DOHH2 (cell line): Measurements from ENCODE around the gene BMP8A.
"Not testable (repeated sequence)": the region's sequence is repeated elsewhere in the genome, so short reads cannot be mapped to it uniquely, and the experiment has no call there.

Experiments used
- H3F3A ChIP-seq: fragments of 200-600 bp; sonication (generic), shearing (Covaris generic); 2 replicates; pipeline ENCODE4 v1.6.0; 2016; ENCODE audit warnings: antibody characterized with exemption, mild to moderate bottlenecking; ENCODE audit not compliant: control insufficient read depth, insufficient read depth
- H3K27ac ChIP-seq: fragments of 200-600 bp; sonication (generic); 2 replicates; pipeline ENCODE4 v1.5.1; 2014; ENCODE audit warnings: low read depth, mild to moderate bottlenecking, low read length, moderate library complexity
- H3K27me3 ChIP-seq: fragments of 200-600 bp; sonication (generic); 2 replicates; pipeline ENCODE4 v1.6.1; 2014; ENCODE audit warnings: mild to moderate bottlenecking, low read length, mixed read lengths; ENCODE audit not compliant: control insufficient read depth
- H3K36me3 ChIP-seq: fragments of 200-600 bp; sonication (generic); 2 replicates; pipeline ENCODE4 v1.6.1; 2014; ENCODE audit warnings: mild to moderate bottlenecking, low read length, moderate library complexity, mixed read lengths; ENCODE audit not compliant: control insufficient read depth
- H3K4me1 ChIP-seq: fragments of 200-600 bp; sonication (generic); 2 replicates; pipeline ENCODE4 v1.6.1; 2014; ENCODE audit warnings: mild to moderate bottlenecking, low read length, mixed read lengths; ENCODE audit not compliant: control insufficient read depth
- H3K4me2 ChIP-seq: fragments of 200-600 bp; sonication (generic); 2 replicates; pipeline ENCODE4 v1.6.0; 2014; ENCODE audit warnings: mild to moderate bottlenecking, low read length, moderate library complexity
- H3K4me3 ChIP-seq: fragments of 200-600 bp; sonication (generic); 2 replicates; pipeline ENCODE4 v1.5.1; 2014; ENCODE audit warnings: mild to moderate bottlenecking, low read length, mixed read lengths
- H3K79me2 ChIP-seq: fragments of 200-600 bp; sonication (generic); 2 replicates; pipeline ENCODE4 v1.6.1; 2014; ENCODE audit warnings: mild to moderate bottlenecking, low read length, mixed read lengths; ENCODE audit not compliant: control insufficient read depth
- H3K9me2 ChIP-seq: fragments of 200-600 bp; sonication (generic); replicated peaks from 2 replicates; pipeline ENCODE4 v1.6.1; 2014; ENCODE audit warnings: mild to moderate bottlenecking, low read length, mixed read lengths; ENCODE audit not compliant: control insufficient read depth
- H3K9me3 ChIP-seq: fragments of 200-600 bp; sonication (generic); 2 replicates; pipeline ENCODE4 v1.6.1; 2014; ENCODE audit warnings: antibody characterized with exemption, low read length, mixed read lengths; ENCODE audit not compliant: control insufficient read depth, insufficient read depth
- H4K20me1 ChIP-seq: fragments of 200-600 bp; sonication (generic); 2 replicates; pipeline ENCODE4 v1.6.0; 2014; ENCODE audit warnings: low read depth, mild to moderate bottlenecking, antibody characterized with exemption, low read length, moderate library complexity; ENCODE audit not compliant: control insufficient read depth, insufficient read depth

BMP8A gene

DNA sequence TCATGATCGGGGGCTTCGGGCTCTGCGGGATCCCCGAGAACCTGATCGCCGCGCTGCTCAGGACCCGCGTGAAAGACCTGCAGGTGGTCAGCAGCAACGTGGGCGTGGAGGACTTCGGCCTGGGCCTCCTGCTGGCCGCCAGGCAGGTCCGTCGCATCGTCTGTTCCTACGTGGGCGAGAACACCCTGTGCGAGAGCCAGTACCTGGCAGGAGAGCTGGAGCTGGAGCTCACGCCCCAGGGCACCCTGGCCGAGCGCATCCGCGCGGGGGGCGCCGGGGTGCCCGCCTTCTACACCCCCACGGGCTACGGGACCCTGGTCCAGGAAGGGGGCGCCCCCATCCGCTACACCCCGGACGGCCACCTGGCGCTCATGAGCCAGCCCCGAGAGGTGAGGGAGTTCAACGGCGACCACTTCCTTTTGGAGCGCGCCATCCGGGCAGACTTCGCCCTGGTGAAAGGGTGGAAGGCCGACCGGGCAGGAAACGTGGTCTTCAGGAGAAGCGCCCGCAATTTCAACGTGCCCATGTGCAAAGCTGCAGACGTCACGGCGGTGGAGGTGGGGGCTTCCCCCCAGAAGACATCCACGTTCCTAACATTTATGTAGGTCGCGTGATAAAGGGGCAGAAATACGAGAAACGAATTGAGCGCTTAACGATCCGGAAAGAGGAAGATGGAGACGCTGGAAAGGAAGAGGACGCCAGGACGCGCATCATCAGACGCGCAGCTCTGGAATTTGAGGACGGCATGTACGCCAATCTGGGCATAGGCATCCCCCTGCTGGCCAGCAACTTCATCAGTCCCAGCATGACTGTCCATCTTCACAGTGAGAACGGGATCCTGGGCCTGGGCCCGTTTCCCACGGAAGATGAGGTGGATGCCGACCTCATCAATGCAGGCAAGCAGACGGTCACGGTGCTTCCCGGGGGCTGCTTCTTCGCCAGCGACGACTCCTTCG is 24.0 kb downstream of the BMP8A start:
- not testable (repeated sequence) for H3K4me3 ChIP-seq, H3K9me2 ChIP-seq, H3K4me2 ChIP-seq, H3F3A ChIP-seq, H3K4me1 ChIP-seq, H3K36me3 ChIP-seq, H4K20me1 ChIP-seq, H3K27ac ChIP-seq, H3K9me3 ChIP-seq, H3K27me3 ChIP-seq, H3K79me2 ChIP-seq

DNA sequence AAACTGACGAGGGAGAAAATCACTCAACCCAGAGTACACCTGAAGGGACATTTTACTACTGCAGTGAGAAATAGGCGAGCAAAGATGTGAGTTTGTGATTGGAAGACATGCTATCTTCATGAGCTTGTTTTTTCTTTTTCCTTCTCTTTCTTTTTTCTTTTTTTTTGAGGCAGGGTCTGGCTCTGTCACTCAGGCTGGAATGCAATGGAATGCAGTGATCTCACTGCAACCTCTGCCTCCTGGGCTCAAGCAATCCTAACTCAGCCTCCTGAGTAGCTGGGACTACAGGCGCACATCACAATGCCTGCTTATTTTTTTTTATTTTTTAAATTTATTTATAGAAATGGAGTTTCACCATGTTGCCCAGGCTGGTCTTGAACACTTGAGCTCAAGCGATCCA is 25.4 kb downstream of the BMP8A start:
- not testable (repeated sequence) for H3K27ac ChIP-seq, H3K4me1 ChIP-seq, H3K9me2 ChIP-seq, H3K4me3 ChIP-seq, H3F3A ChIP-seq, H4K20me1 ChIP-seq, H3K27me3 ChIP-seq, H3K9me3 ChIP-seq, H3K4me2 ChIP-seq, H3K36me3 ChIP-seq, H3K79me2 ChIP-seq

DNA sequence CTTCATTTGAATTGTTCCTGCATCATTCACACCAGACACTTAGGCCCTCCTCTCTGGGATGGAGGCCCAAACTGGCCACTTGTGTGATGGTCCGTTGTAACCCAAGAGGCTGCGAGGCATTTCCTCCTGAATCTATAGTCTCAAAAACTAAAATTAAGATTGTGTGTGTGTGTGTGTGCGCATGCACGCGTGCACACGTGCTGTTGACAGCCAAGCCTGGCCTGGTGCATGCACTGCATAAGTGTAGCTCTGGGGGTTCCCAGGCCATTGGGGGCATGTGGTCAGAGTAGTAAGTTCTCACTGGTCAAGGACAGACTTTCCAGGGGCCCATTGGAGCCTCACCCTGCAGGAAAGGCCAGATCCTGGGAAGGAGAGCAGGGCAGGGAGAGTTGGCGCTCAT is 26.5 kb downstream of the BMP8A start:
- H3K36me3 ChIP-seq, H4K20me1 ChIP-seq, H3K9me2 ChIP-seq, H3K27me3 ChIP-seq, H3K4me1 ChIP-seq, H3F3A ChIP-seq, H3K4me2 ChIP-seq, H3K79me2 ChIP-seq, H3K4me3 ChIP-seq, H3K27ac ChIP-seq, H3K9me3 ChIP-seq: not testable (repeated sequence)

DNA sequence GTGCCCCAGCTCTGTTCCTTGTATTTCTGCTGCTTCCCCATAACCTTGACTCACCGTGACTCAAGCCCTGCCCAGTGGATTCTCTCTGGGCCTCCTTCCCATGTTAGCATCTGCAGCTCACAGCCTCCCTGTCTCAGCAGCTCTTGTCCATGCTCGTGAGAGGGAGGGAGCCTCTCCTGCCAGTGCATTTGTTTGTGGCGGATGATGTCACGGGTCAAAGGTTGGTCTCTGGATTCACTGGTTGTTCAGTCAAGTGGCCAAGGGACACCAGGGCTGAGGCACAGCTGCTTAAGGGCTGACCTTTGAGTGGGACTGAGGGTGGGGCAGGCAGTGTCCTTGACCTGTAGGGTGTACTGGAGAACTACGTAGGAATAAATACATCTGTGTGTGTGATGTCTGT is 27.9 kb downstream of the BMP8A start:
- H3K4me1 ChIP-seq: not testable (repeated sequence)

DNA sequence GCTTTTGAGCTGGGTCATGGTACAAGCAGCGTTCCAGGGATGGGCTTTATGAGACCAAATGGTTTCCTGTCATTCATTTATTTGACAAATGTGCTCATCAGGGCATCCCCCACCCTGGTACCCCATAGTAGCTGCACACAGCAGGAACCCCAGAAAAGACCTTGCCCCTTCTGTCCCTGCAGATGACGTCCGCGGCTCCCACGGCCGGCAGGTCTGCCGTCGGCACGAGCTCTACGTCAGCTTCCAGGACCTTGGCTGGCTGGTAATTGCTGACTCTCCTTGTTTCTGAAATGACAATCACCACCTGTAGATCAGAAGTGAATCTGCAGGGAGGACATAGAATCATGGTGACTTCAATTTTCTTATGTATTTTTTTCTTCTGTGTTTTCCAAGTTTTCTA is 30.8 kb downstream of the BMP8A start:
- H3K4me1 ChIP-seq: peaks cover 25% of the 10 kb centered on the region
- H3K27ac ChIP-seq: not testable (repeated sequence)

More for the DNA sequence above, 27.9 kb downstream of the BMP8A start:
- not testable (repeated sequence) for H3K36me3 ChIP-seq, H3K4me3 ChIP-seq, H3K4me2 ChIP-seq, H4K20me1 ChIP-seq, H3K9me3 ChIP-seq, H3F3A ChIP-seq, H3K79me2 ChIP-seq, H3K9me2 ChIP-seq, H3K27ac ChIP-seq, H3K27me3 ChIP-seq

More for the DNA sequence above, 30.8 kb downstream of the BMP8A start:
- not testable (repeated sequence) for H3K9me3 ChIP-seq, H4K20me1 ChIP-seq, H3K36me3 ChIP-seq, H3K79me2 ChIP-seq, H3K9me2 ChIP-seq, H3K4me3 ChIP-seq, H3F3A ChIP-seq, H3K27me3 ChIP-seq, H3K4me2 ChIP-seq
